Measurements from ENCODE around the gene EHD4.

Gene EHD4

DNA sequence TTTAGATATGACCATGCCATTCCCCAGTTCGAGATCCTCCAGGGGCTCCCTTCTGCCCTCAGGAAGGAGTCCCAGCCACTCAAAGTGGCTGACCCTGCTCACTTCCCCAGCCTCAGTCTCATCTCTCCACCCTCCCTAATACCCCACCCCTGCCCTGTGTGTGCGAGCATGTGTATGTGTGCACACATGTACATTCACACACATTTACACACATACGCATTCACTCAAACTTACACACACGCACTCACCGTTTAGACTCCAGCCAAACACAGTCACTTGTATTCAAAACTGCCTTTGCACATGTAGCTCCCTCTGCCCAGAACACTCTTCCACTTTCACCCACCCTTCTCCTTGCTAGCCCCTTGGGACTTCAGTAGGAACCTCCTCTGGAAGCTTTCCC, 37.1 kb upstream of the EHD4 start:
- Histone ChIP-seq H3K9me3 (ENCODE audit: control insufficient read depth, low read length) (no peaks in the 10 kb centered on the region), H3K36me3 (ENCODE audit: control insufficient read depth, insufficient read depth, low read length) (no peaks in the 10 kb centered on the region), H3K4me1 (ENCODE audit: control insufficient read depth, insufficient read depth, low read length, poor library complexity, severe bottlenecking) (peaks cover 3% of the 10 kb centered on the region), H3K4me3 (ENCODE audit: extremely low read depth, insufficient read depth, low read length, poor library complexity, severe bottlenecking) (no peak overlapping the region), H3K27ac (ENCODE audit: low read depth, low read length, severe bottlenecking) (no peak overlapping the region)
- WGBS, 2 experiments (ENCODE audit: insufficient coverage in 2 of 2): 76 to 88% methylated on average over 4 to 5 of the region's 5 CpGs

DNA sequence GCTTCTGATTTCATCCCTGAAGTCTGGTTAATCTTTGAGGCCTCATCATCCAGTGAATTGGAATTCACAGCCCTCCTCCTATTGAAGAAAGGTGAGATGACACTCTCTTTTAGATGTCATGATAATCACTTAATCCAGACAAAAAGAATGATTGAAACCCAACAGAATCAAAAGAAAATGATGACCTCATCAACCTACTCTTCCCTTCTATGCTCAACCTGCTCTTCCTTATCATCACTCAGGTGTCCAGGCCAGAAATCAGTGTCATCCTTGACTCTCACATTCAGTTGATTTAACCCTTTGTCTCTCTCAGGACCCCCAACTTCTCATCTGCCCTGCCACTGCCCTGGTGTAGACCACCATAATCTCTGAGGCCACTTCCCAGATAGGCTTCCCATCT, 36.7 kb upstream of the EHD4 start:
- Histone ChIP-seq H3K36me3 (ENCODE audit: control insufficient read depth, insufficient read depth, low read length) (no peaks in the 10 kb centered on the region), H3K4me3 (ENCODE audit: extremely low read depth, insufficient read depth, low read length, poor library complexity, severe bottlenecking) (no peak overlapping the region), H3K27ac (ENCODE audit: low read depth, low read length, severe bottlenecking) (no peak overlapping the region), H3K9me3 (ENCODE audit: control insufficient read depth, low read length) (no peaks in the 10 kb centered on the region), H3K4me1 (ENCODE audit: control insufficient read depth, insufficient read depth, low read length, poor library complexity, severe bottlenecking) (peaks cover 3% of the 10 kb centered on the region)

DNA sequence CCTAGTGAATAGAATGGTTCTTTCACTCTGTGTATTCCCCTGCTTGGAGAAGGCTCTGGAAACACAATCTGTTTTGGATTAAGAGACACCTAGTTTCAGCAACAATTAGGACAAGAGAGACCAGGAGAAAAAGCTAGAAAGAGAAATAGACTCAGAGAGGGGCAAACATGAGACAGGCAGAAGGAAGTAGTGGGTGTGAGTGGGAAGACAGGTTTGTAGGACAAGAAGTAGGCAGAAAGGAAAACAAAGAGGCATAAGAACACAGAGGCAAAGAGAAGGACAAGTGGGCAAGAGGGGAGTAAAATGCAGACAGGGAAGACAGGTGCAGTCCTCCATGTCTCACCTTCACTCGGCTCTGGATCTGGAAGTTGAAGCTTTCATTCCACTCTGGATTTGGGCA, 35.0 kb upstream of the EHD4 start:
- Histone ChIP-seq H3K4me3 (ENCODE audit: extremely low read depth, insufficient read depth, low read length, poor library complexity, severe bottlenecking) (no peak overlapping the region), H3K9me3 (ENCODE audit: control insufficient read depth, low read length) (no peaks in the 10 kb centered on the region)
- 100% methylated on average over 1 of the region's 1 CpG for WGBS, 2 experiments (ENCODE audit: insufficient coverage in 2 of 2)

DNA sequence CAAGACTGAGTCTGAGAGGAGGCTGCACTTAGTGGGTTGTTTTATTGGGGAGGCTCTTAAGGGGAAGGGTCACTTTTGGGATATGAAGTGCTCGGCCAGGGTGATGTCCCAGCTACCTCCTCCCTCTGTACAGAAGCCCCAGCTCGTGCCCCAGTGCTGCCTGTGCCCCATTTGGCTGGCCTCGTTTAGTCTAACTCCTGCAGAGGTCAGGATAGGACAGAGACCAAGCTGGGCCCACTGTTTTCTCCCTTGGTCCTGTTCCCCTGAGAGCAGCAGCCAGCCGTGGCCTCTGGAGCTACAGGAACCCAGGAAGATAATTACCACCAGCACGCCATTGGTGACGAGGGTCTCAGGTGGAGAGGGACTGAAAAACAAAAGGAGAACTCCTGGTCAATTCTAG, 30.0 kb upstream of the EHD4 start:
- Histone ChIP-seq H3K36me3 (ENCODE audit: control insufficient read depth, insufficient read depth, low read length) (no peaks in the 10 kb centered on the region), H3K27ac (ENCODE audit: low read depth, low read length, severe bottlenecking) (no peak overlapping the region), H3K4me1 (ENCODE audit: control insufficient read depth, insufficient read depth, low read length, poor library complexity, severe bottlenecking) (no peaks in the 10 kb centered on the region), H3K9me3 (ENCODE audit: control insufficient read depth, low read length) (no peaks in the 10 kb centered on the region), H3K4me3 (ENCODE audit: extremely low read depth, insufficient read depth, low read length, poor library complexity, severe bottlenecking) (no peak overlapping the region)
- WGBS, 2 experiments (ENCODE audit: insufficient coverage in 2 of 2): 76 to 81% methylated on average over 5 to 6 of the region's 6 CpGs

More for the DNA sequence above, 35.0 kb upstream of the EHD4 start:
- Histone ChIP-seq H3K27ac (ENCODE audit: low read depth, low read length, severe bottlenecking) (no peak overlapping the region), H3K36me3 (ENCODE audit: control insufficient read depth, insufficient read depth, low read length) (no peaks in the 10 kb centered on the region), H3K4me1 (ENCODE audit: control insufficient read depth, insufficient read depth, low read length, poor library complexity, severe bottlenecking) (peaks cover 3% of the 10 kb centered on the region)

DNA sequence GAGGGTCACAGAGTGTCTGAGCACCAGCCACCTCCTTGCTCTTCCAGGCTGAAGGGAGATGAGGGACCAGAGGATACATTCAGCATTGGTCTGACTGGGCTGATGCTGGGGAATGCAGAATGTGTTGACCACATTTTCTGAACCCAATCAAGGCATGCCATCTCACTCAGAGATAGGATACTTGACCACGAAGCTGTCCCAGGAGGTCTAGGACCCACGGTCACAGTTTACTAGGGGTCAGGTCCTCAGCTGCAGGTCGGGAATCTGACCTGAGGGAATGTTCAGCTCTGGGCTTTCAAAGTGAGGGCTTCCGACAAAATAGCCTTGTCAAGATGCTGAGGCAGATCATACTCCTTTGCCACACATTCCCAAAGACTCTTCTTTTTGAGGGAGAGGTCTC, 28.9 kb upstream of the EHD4 start:
- 72 to 79% methylated on average over 3 of the region's 4 CpGs for WGBS, 2 experiments (ENCODE audit: insufficient coverage in 2 of 2)
- no peaks in the 10 kb centered on the region for H3K4me1 ChIP-seq (ENCODE audit: control insufficient read depth, insufficient read depth, low read length, poor library complexity, severe bottlenecking)
- no peaks in the 10 kb centered on the region for H3K36me3 ChIP-seq (ENCODE audit: control insufficient read depth, insufficient read depth, low read length)
- H3K4me3 ChIP-seq (ENCODE audit: extremely low read depth, insufficient read depth, low read length, poor library complexity, severe bottlenecking): no peak overlapping the region
- no peak overlapping the region for H3K27ac ChIP-seq (ENCODE audit: low read depth, low read length, severe bottlenecking)
- H3K9me3 ChIP-seq (ENCODE audit: control insufficient read depth, low read length): no peaks in the 10 kb centered on the region

DNA sequence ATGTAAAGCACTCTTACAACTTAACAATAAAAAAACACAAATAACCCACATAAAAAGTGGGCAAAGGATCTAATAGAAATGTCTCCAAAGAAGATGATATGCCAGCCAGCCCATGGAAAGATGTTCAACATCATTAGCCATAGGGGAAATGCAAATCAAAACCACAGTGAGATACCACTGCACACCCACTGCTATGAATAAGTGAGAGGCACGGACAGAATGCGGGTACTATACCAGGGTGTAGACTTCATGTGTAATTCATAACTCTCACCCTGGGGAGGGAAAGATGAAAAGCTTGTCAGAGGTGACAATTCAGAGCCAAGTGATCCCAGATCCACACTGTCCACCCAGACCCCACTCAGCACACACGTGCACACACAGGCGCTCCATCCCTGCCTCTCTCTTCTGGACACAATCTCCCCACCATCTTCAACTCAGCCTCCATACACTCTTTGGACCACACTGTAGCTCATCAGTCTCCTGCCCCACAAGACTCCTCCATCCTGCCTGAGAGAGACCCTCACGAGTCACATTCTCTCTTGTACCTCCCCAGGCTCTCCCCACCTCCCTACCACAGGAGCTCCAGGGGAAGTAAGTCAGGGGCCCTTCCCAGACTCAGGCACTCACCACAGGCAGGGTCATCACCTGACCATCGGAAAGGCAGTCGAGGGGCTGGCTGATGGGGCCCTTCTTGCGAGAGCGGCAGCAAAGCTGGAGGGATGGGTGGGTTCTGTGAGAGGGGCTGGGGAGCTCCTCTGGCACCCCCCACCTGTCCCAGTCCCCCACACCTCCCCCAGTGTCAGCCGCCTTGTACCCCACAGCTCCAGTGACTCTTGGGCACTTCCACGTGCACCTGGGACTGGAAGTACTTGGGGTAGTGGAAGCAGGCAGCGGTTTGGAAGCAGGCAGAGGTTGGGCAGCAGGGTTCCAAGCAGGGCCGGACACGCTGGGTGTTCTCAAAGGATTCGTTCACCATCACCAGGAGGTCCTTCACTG, 27.2 kb upstream of the EHD4 start:
- WGBS, 2 experiments (ENCODE audit: insufficient coverage in 2 of 2): 85 to 92% methylated on average over 9 to 11 of the region's 15 CpGs
- H3K9me3 ChIP-seq (ENCODE audit: control insufficient read depth, low read length): no peaks in the 10 kb centered on the region
- H3K27ac ChIP-seq (ENCODE audit: low read depth, low read length, severe bottlenecking): no peak overlapping the region
- no peaks in the 10 kb centered on the region for H3K36me3 ChIP-seq (ENCODE audit: control insufficient read depth, insufficient read depth, low read length)
- no peak overlapping the region for H3K4me3 ChIP-seq (ENCODE audit: extremely low read depth, insufficient read depth, low read length, poor library complexity, severe bottlenecking)
- no peaks in the 10 kb centered on the region for H3K4me1 ChIP-seq (ENCODE audit: control insufficient read depth, insufficient read depth, low read length, poor library complexity, severe bottlenecking)

DNA sequence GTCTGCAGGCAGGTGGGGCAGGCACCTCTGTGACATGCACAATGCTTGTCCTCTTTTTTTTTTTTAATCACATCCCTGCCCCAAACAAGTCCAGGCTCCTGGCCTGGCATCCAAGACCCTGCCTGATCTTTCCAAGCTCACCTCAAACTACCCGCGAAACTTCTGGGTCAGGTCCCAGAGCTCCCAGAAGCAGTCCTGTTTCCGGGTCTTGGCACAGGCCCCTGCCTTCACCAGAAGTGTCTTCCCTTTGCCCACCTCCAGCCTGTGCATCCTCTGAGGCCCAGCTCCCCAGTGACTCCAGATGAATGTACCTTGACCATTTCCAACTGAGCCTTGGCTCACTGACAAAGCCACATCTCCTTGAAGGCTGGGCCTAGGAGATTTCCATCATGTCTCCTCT, 25.5 kb upstream of the EHD4 start:
- 92 to 96% methylated on average over 2 to 3 of the region's 3 CpGs for WGBS, 2 experiments (ENCODE audit: insufficient coverage in 2 of 2)
- Histone ChIP-seq H3K36me3 (ENCODE audit: control insufficient read depth, insufficient read depth, low read length) (no peaks in the 10 kb centered on the region), H3K27ac (ENCODE audit: low read depth, low read length, severe bottlenecking) (no peak overlapping the region), H3K4me1 (ENCODE audit: control insufficient read depth, insufficient read depth, low read length, poor library complexity, severe bottlenecking) (no peaks in the 10 kb centered on the region), H3K9me3 (ENCODE audit: control insufficient read depth, low read length) (no peaks in the 10 kb centered on the region), H3K4me3 (ENCODE audit: extremely low read depth, insufficient read depth, low read length, poor library complexity, severe bottlenecking) (no peak overlapping the region)

DNA sequence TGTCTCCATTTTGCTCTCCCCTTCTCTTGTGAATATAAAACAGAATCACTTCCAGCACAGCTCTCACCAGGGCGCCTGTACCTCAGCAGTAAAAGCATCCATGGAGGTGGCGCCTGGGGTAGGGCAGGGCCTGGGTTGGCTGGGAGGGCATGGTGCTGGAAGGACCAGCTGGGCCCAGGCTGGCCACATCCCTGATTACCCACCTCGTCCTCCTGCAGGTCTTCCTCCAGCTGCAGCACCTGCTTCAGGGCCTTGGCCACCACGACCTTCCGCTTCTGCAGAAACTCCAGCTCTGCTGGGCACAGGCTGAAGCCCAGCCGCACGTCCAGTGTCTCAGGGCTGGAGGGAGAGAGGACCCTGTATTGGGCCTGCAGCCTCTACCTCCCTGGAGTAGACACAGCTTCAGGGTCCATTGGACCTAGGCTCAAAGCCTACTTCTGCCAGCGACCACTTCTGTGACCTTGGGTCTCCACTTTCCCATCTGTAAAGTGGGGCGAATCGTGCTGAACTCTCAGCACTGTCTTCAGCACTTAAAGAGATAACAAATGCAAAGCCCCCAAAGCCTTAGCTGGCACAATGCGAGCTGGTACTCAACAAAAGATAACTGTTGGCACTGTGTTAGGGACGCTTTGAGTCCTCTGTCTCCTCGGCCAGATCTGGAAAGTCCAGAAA, 24.7 kb upstream of the EHD4 start:
- 94 to 96% methylated on average over 12 of the region's 13 CpGs for WGBS, 2 experiments (ENCODE audit: insufficient coverage in 2 of 2)
- no peaks in the 10 kb centered on the region for H3K9me3 ChIP-seq (ENCODE audit: control insufficient read depth, low read length)

DNA sequence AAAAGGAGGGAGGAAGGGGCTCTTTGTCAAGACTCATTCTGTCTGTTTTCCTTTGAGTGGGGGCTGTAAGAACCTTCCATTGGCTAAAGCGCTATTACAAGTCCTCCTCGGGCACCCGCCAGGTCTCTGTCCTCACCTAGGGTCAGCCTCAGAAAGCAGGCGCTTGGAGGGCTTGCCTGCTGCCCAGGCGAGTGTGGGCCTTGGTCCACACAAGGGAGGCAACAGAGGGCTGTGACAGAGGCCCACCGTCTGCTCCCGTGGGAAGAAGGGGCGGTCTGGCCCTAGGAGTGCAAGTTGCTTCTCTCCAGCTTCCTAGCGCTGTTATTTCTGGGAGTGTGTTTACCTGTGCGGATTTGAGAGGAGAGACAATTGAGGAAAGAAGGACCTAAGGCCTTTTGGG, 24.0 kb upstream of the EHD4 start:
- Histone ChIP-seq H3K4me1 (ENCODE audit: control insufficient read depth, insufficient read depth, low read length, poor library complexity, severe bottlenecking) (no peaks in the 10 kb centered on the region), H3K36me3 (ENCODE audit: control insufficient read depth, insufficient read depth, low read length) (no peaks in the 10 kb centered on the region), H3K27ac (ENCODE audit: low read depth, low read length, severe bottlenecking) (no peak overlapping the region), H3K9me3 (ENCODE audit: control insufficient read depth, low read length) (no peaks in the 10 kb centered on the region), H3K4me3 (ENCODE audit: extremely low read depth, insufficient read depth, low read length, poor library complexity, severe bottlenecking) (no peak overlapping the region)
- WGBS, 2 experiments (ENCODE audit: insufficient coverage in 2 of 2): 95 to 97% methylated on average over 7 to 10 of the region's 10 CpGs

More for the DNA sequence above, 24.7 kb upstream of the EHD4 start:
- Histone ChIP-seq H3K36me3 (ENCODE audit: control insufficient read depth, insufficient read depth, low read length) (no peaks in the 10 kb centered on the region), H3K4me1 (ENCODE audit: control insufficient read depth, insufficient read depth, low read length, poor library complexity, severe bottlenecking) (no peaks in the 10 kb centered on the region), H3K4me3 (ENCODE audit: extremely low read depth, insufficient read depth, low read length, poor library complexity, severe bottlenecking) (no peak overlapping the region), H3K27ac (ENCODE audit: low read depth, low read length, severe bottlenecking) (no peak overlapping the region)

DNA sequence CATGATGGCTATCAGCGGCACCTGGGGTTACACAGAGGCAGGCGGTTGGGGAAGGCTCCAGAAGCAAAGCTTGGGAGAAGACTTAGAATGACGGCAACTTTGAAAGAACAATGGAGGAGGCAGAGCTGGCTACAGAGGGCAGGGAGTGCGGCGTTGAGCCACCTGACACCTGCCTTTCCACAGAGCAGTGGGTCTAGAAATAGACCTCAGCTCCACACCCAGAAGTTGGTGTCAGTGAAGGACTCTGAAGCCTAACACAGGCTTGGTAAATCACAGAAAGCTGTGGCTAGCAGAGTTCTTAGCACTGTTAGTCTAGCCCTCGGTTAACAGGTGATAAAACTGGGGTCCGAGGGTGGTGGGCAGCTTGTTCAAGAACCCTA, 23.1 kb upstream of the EHD4 start:
- Histone ChIP-seq H3K27ac (ENCODE audit: low read depth, low read length, severe bottlenecking) (no peak overlapping the region), H3K4me1 (ENCODE audit: control insufficient read depth, insufficient read depth, low read length, poor library complexity, severe bottlenecking) (no peaks in the 10 kb centered on the region), H3K36me3 (ENCODE audit: control insufficient read depth, insufficient read depth, low read length) (no peaks in the 10 kb centered on the region), H3K9me3 (ENCODE audit: control insufficient read depth, low read length) (no peaks in the 10 kb centered on the region), H3K4me3 (ENCODE audit: extremely low read depth, insufficient read depth, low read length, poor library complexity, severe bottlenecking) (no peak overlapping the region)
- 95 to 96% methylated on average over 7 of the region's 7 CpGs for WGBS, 2 experiments (ENCODE audit: insufficient coverage in 2 of 2)

All from mesodermal cell (in vitro differentiated cells).